Natural killer cell (primary cell): ENCODE measurements around the gene CTTN. TPM values are rescaled to one million over a fixed set of nuclear protein-coding genes. Genes with fewer than 3 reads are reported as not detected.
A peak's percentile ranks its signal among the peaks of the same experiment; 100 is the strongest.

Source experiments
- ATAC-seq, 3 donors: fragments of 150-1000 bp in 2 of 3; fragments of 200-7000 bp in 1 of 3; cut with Tn5 transposase; 1 replicate in 1 of 3; 2 replicates in 2 of 3; pipeline ENCODE4 v1.10.0; 2021; ENCODE audit warnings: mild to moderate bottlenecking in 2 of 3, moderate library complexity in 2 of 3
- DNase-seq, 2 donors: peaks; one replicate each; pipeline versions ENCODE4 v3.0.0 to v3.0.0-alpha.2; 2013 to 2021; ENCODE audit warnings: mixed read lengths in 1 of 2
- H3K27ac ChIP-seq: one replicate; pipeline ENCODE4 v1.5.1; 2013; ENCODE audit warnings: mild to moderate bottlenecking, low read length
- H3K27me3 ChIP-seq: one replicate; pipeline ENCODE4 v1.6.1; 2013; ENCODE audit warnings: low read length; ENCODE audit not compliant: control insufficient read depth, insufficient read depth
- H3K36me3 ChIP-seq: one replicate; pipeline ENCODE4 v1.6.1; 2013; ENCODE audit warnings: low read length; ENCODE audit not compliant: control insufficient read depth, insufficient read depth
- H3K4me1 ChIP-seq: one replicate; pipeline ENCODE4 v1.6.1; 2013; ENCODE audit warnings: low read length; ENCODE audit not compliant: control insufficient read depth, insufficient read depth
- H3K4me3 ChIP-seq: one replicate; pipeline ENCODE4 v1.5.1; 2013; ENCODE audit warnings: low read length
- H3K9me3 ChIP-seq: one replicate; pipeline ENCODE4 v1.6.1; 2013; ENCODE audit warnings: low read length; ENCODE audit not compliant: control insufficient read depth, insufficient read depth
- H3K27ac Mint-ChIP-seq, 2 donors: one replicate each; pipeline ENCODE4 v1.8.0; 2022; ENCODE audit warnings: mild to moderate bottlenecking in 2 of 2, mixed read lengths in 2 of 2, moderate library complexity in 1 of 2
- H3K27me3 Mint-ChIP-seq, 2 donors: one replicate each; pipeline ENCODE4 v1.8.0; 2022; ENCODE audit warnings: low read depth in 2 of 2, mixed read lengths in 2 of 2
- H3K36me3 Mint-ChIP-seq: one replicate; pipeline ENCODE4 v1.8.0; 2022; ENCODE audit warnings: mixed read lengths
- H3K4me1 Mint-ChIP-seq, 2 donors: one replicate each; pipeline ENCODE4 v1.8.0; 2022; ENCODE audit warnings: mixed read lengths in 2 of 2
- H3K4me3 Mint-ChIP-seq: one replicate; pipeline ENCODE4 v1.8.0; 2022; ENCODE audit warnings: mild to moderate bottlenecking, moderate library complexity, mixed read lengths
- H3K9me3 Mint-ChIP-seq, 2 donors: one replicate each; pipeline ENCODE4 v1.8.0; 2022; ENCODE audit warnings: mixed read lengths in 2 of 2
- CTCF ChIP-seq: fragments of 200-600 bp; IDR thresholded peaks from one replicate; pipeline ENCODE4 v1.8.0; 2022; ENCODE audit warnings: antibody characterized with exemption
- WGBS: methylation state at CpG from one replicate; pipeline ENCODE4 v1.1.7; 2013; ENCODE audit warnings: missing lambda C conversion rate; ENCODE audit not compliant: insufficient coverage; 5-methylcytosine and 5-hydroxymethylcytosine counted together
- intact Hi-C: fragments of 100-400 bp; cut with micrococcal nuclease; formaldehyde crosslinking; loops from one replicate; pipeline ENCODE4 v1.14.2; 2022
- total RNA-seq, 4 donors: library from RNA; stranded (reverse); fragments of 120-200 nt in 1 of 4; gene quantifications; one replicate each; pipeline versions ENCODE4 v1.2.3 to v1.2.4, GENCODE V29; 2013 to 2022

CTTN gene
- total RNA-seq, 3 donors from 2014 or later (not counting 1 experiment from before 2014, with no cell fraction given): 0.59 to 5.8 (median 1.8) TPM

GRCh38 chr11:70429724-70430521 is 31.6 kb downstream of the CTTN start:
- H3K4me1 Mint-ChIP-seq: peaks cover 26 to 30% of the 10 kb centered on the region in 2 donors
- Histone ChIP-seq H3K27ac (no peak overlapping the region), H3K27me3 (peaks cover 56% of the 10 kb centered on the region), H3K4me3 (no peak overlapping the region), H3K36me3 (no peaks in the 10 kb centered on the region), H3K9me3 (peaks cover 6% of the 10 kb centered on the region), H3K4me1 (peaks cover 23% of the 10 kb centered on the region)
- peak overlapping the region in 1 of 2 donors; percentile 27 for H3K27ac Mint-ChIP-seq
- ATAC-seq (peak; percentile 53 to 79 (median 57)), DNase-seq (no peak)
- TF ChIP-seq CTCF: no peak
- H3K27me3 Mint-ChIP-seq: peaks cover 48 to 64% of the 10 kb centered on the region in 2 donors
- no peaks in the 10 kb centered on the region for H3K36me3 Mint-ChIP-seq
- H3K9me3 Mint-ChIP-seq: no peaks in the 10 kb centered on the region
- no peak overlapping the region for H3K4me3 Mint-ChIP-seq
- intact Hi-C loops: no loop called here
- 64% methylated on average over 11 of the region's 11 CpGs for WGBS

GRCh38 chr11:70430671-70431574 is 32.6 kb downstream of the CTTN start:
- H3K4me3 Mint-ChIP-seq: no peak overlapping the region
- no peaks in the 10 kb centered on the region for H3K36me3 Mint-ChIP-seq
- no peaks in the 10 kb centered on the region for H3K9me3 Mint-ChIP-seq
- H3K27ac Mint-ChIP-seq: peak overlapping the region in 1 of 2 donors; percentile 27
- peaks cover 13% of the 10 kb centered on the region for H3K4me1 ChIP-seq
- intact Hi-C loops: no loop called here
- no peaks in the 10 kb centered on the region for H3K9me3 ChIP-seq
- WGBS: 92% methylated on average over 25 of the region's 25 CpGs
- no peak for ATAC-seq
- H3K4me3 ChIP-seq: no peak overlapping the region
- H3K27ac ChIP-seq: no peak overlapping the region
- H3K27me3 Mint-ChIP-seq: peaks cover 58 to 69% of the 10 kb centered on the region in 2 donors
- peaks cover 60% of the 10 kb centered on the region for H3K27me3 ChIP-seq
- H3K4me1 Mint-ChIP-seq: peaks cover 16 to 20% of the 10 kb centered on the region in 2 donors
- DNase-seq: no peak
- no peaks in the 10 kb centered on the region for H3K36me3 ChIP-seq
- no peak for TF ChIP-seq CTCF

GRCh38 chr11:70431611-70432010 is 33.3 kb downstream of the CTTN start:
- Histone ChIP-seq H3K4me1 (peaks cover 7% of the 10 kb centered on the region), H3K9me3 (no peaks in the 10 kb centered on the region), H3K27ac (no peak overlapping the region), H3K36me3 (no peaks in the 10 kb centered on the region), H3K27me3 (peaks cover 62% of the 10 kb centered on the region), H3K4me3 (no peak overlapping the region)
- 94% methylated on average over 12 of the region's 12 CpGs for WGBS
- Mint-ChIP-seq H3K36me3 (no peaks in the 10 kb centered on the region), H3K9me3 (no peaks in the 10 kb centered on the region), H3K27me3 (peaks cover 61 to 70% of the 10 kb centered on the region in 2 donors), H3K4me1 (peaks cover 13 to 18% of the 10 kb centered on the region in 2 donors), H3K4me3 (no peak overlapping the region), H3K27ac (no peak overlapping the region)
- intact Hi-C loops: no loop called here
- DNase-seq (no peak), ATAC-seq (no peak)
- no peak for TF ChIP-seq CTCF
